HCT116 (cell line): ENCODE measurements around the gene IQSEC3. TPM values are rescaled to one million over a fixed set of nuclear protein-coding genes. Genes with fewer than 3 reads are reported as not detected.
"Not testable (repeated sequence)": the region's sequence is repeated elsewhere in the genome, so short reads cannot be mapped to it uniquely, and the experiment has no call there.

ENCODE experiments used
- ATAC-seq: fragments of 200-7000 bp; cut with Tn5 transposase; 2 replicates; pipeline ENCODE4 v1.9.1; 2020; ENCODE audit warnings: mild to moderate bottlenecking, moderate library complexity
- Bru-seq: library from RNA; stranded (reverse); fragments of 400-500 nt; gene quantifications from one replicate; lab custom pipeline; 2021; lab: Mats Ljungman, UMichigan
- BruChase-seq, 2 experiments: library from RNA; stranded (reverse); fragments of 400-500 nt; gene quantifications; one replicate each; lab custom pipeline; 2021; lab: Mats Ljungman, UMichigan
- BruUV-seq: library from RNA; stranded (reverse); fragments of 400-500 nt; replicated peaks from 2 replicates; lab custom pipeline; 2021; lab: Mats Ljungman, UMichigan
- CTCF ChIA-PET: fragments of 300-600 bp; sonication (Branson Sonifier 250); formaldehyde crosslinking; loops from one replicate; lab custom pipeline; 2021; ENCODE audit warnings: antibody characterized with exemption; lab: Charles Lee
- POLR2A ChIA-PET: fragments of 300-600, 350-600 bp; sonication (Branson Sonifier 250); formaldehyde crosslinking; loops from one replicate; lab custom pipeline; 2021; ENCODE audit warnings: antibody characterized with exemption; lab: Charles Lee
- RAD21 ChIA-PET, 2 experiments: fragments of 300-600 bp; sonication (Branson Sonifier 250); formaldehyde crosslinking; loops; one replicate each; lab custom pipeline; 2023; ENCODE audit warnings: low total read pairs in 2 of 2; ENCODE audit not compliant: uncharacterized antibody in 2 of 2, unreplicated experiment in 2 of 2, low non-redundant PET in 1 of 2; lab: Charles Lee
- DNase-seq: peaks from one replicate; pipeline ENCODE4 v3.0.0-alpha.2; 2010; ENCODE audit warnings: low read depth, low spot score
- H2AFZ ChIP-seq: fragments of 200-600 bp; shearing (Covaris generic), sonication (generic); 2 replicates; pipeline ENCODE4 v1.6.1; 2017; ENCODE audit warnings: low read depth, mixed run types, mixed read lengths, antibody characterized with exemption, low read length; ENCODE audit not compliant: poor library complexity, severe bottlenecking
- H3K27ac ChIP-seq: 2 replicates; pipeline ENCODE4 v1.5.1; 2012; ENCODE audit warnings: low read depth, low read length
- H3K27me3 ChIP-seq: fragments of 200-600 bp; sonication (generic); 2 replicates; pipeline ENCODE4 v1.6.1; 2016; ENCODE audit warnings: mixed run types, low read length, mixed read lengths; ENCODE audit not compliant: insufficient read depth
- H3K36me3 ChIP-seq, 2 experiments: fragments of 200-500 bp in 1 of 2; fragments of 200-600 bp in 1 of 2; sonication (Bioruptor generic) in 1 of 2; sonication (generic) in 1 of 2; 2 replicates each; pipeline versions ENCODE4 v1.5.1 to v1.6.1; 2014 to 2016; ENCODE audit warnings: low read length in 2 of 2, inconsistent platforms in 1 of 2, mixed read lengths in 1 of 2, mixed run types in 1 of 2; ENCODE audit not compliant: insufficient read depth in 2 of 2, control insufficient read depth in 1 of 2
- H3K4me1 ChIP-seq, 2 experiments: fragments of 200-600 bp in 1 of 2; sonication (generic) in 1 of 2; 2 replicates each; pipeline versions ENCODE4 v1.5.1 to v1.6.1; 2012 to 2017; ENCODE audit warnings: low read length in 2 of 2, inconsistent platforms in 1 of 2, mild to moderate bottlenecking in 1 of 2, mixed read lengths in 1 of 2, mixed run types in 1 of 2, moderate library complexity in 1 of 2; ENCODE audit not compliant: insufficient read depth in 2 of 2, control insufficient read depth in 1 of 2
- H3K4me2 ChIP-seq: fragments of 200-600 bp; sonication (generic); 2 replicates; pipeline ENCODE4 v1.6.1; 2017; ENCODE audit warnings: mixed run types, low read length, mixed read lengths
- H3K4me3 ChIP-seq, 2 experiments: fragments of 200-600 bp in 1 of 2; sonication (generic) in 1 of 2; replicated peaks in 1 of 2; 2 replicates each; pipeline ENCODE4 v1.5.1; 2011 to 2016; ENCODE audit warnings: low read length in 2 of 2, control low read depth in 1 of 2, low read depth in 1 of 2, mild to moderate bottlenecking in 1 of 2, mixed read lengths in 1 of 2, mixed run types in 1 of 2
- H3K79me2 ChIP-seq: fragments of 200-600 bp; sonication (generic); 2 replicates; pipeline ENCODE4 v1.6.1; 2017; ENCODE audit warnings: mild to moderate bottlenecking, mixed run types, low read length, moderate library complexity, mixed read lengths; ENCODE audit not compliant: insufficient read depth
- H3K9ac ChIP-seq: fragments of 200-600 bp; sonication (generic); 2 replicates; pipeline ENCODE4 v1.6.1; 2016; ENCODE audit warnings: low read length, mixed read lengths
- H3K9me2 ChIP-seq: fragments of 200-600 bp; sonication (generic), shearing (Covaris generic); 2 replicates; pipeline ENCODE4 v1.6.1; 2017; ENCODE audit warnings: mixed run types, mild to moderate bottlenecking, moderate library complexity; ENCODE audit not compliant: insufficient read depth
- H3K9me3 ChIP-seq, 2 experiments: fragments of 200-500 bp in 1 of 2; fragments of 200-600 bp in 1 of 2; sonication (Bioruptor generic) in 1 of 2; sonication (generic) in 1 of 2; 2 replicates each; pipeline ENCODE4 v1.6.1; 2014 to 2017; ENCODE audit warnings: low read length in 2 of 2, mixed read lengths in 2 of 2, inconsistent platforms in 1 of 2, low read depth in 1 of 2, mild to moderate bottlenecking in 1 of 2, mixed run types in 1 of 2, moderate library complexity in 1 of 2; ENCODE audit not compliant: control insufficient read depth in 1 of 2, insufficient read depth in 1 of 2
- H4K20me1 ChIP-seq: fragments of 200-600 bp; sonication (generic), shearing (Covaris generic); 2 replicates; pipeline ENCODE4 v1.6.1; 2017; ENCODE audit warnings: mixed run types, mild to moderate bottlenecking, moderate library complexity; ENCODE audit not compliant: insufficient read depth
- intact Hi-C: fragments of 100-400 bp; cut with micrococcal nuclease; formaldehyde crosslinking; loops from 2 replicates; pipeline ENCODE4 v1.10.0; 2022
- long read RNA-seq: library from polyadenylated mRNA; unstranded; transcript quantifications from one replicate; pipeline ENCODE4 v2.0.0, GENCODE V29; 2021; ENCODE audit not compliant: unreplicated experiment
- polyA plus RNA-seq: library from polyadenylated mRNA; unstranded; fragments of >200 nt; gene quantifications from 2 replicates; pipeline ENCODE4 v1.2.1, GENCODE V29; 2012; ENCODE audit warnings: missing spikeins
- total RNA-seq: library from RNA; stranded (reverse); gene quantifications from one replicate; pipeline ENCODE4 v1.2.1, GENCODE V29; 2021; ENCODE audit not compliant: unreplicated experiment

Gene IQSEC3
- total RNA-seq = not detected
- polyA plus RNA-seq = not detected in 2 replicates
- Bru-seq, nascent RNA = not detected
- BruChase-seq, experiment 1, labeled RNA remaining after a 6-hour chase = not detected
- not detected for BruChase-seq, experiment 2, labeled RNA remaining after a 2-hour chase
- long read RNA-seq = 0 reads

DNA sequence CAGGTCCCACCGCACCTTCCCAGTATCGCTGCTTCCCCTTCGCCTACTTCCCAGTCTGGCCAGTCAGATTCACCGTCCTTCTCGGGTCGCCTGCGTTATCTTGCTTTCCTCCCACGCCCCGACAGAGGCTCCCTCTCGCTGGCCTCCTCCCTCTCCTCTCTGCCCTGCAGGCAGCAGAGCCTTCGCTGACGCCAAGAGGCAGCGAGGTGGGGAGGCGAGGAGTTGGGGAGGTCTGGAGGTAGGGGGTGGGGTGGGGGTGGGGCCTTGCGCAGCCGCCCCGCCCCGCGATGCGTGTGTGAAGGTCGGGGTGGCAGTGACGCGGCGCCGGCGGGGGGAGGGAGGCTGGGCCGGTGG lies at the start of gene IQSEC3:
Gene IQSEC3, plus strand, starts transcription at position 340 of the 354 bp plus-strand sequence. CDS start 116 bp downstream, outside the sequence.
- intact Hi-C loops, H3K27ac ChIP-seq, CTCF ChIA-PET, H3K36me3 ChIP-seq, H3K4me1 ChIP-seq, H3K9ac ChIP-seq, H3K9me3 ChIP-seq, DNase-seq, H4K20me1 ChIP-seq, H2AFZ ChIP-seq, H3K9me2 ChIP-seq, H3K79me2 ChIP-seq, BruUV-seq, ATAC-seq, RAD21 ChIA-PET, POLR2A ChIA-PET, H3K4me3 ChIP-seq, H3K4me2 ChIP-seq: not testable (repeated sequence)
- peaks cover 23% of the 10 kb centered on the region; the same call in 1 of the 2 replicates for H3K27me3 ChIP-seq

GRCh38 chr12:17370-18340 lies 48.9 kb upstream of the IQSEC3 start:
- intact Hi-C loops, BruUV-seq, H3K79me2 ChIP-seq, CTCF ChIA-PET, ATAC-seq, RAD21 ChIA-PET, H3K4me2 ChIP-seq, H3K9ac ChIP-seq, H3K4me3 ChIP-seq, H4K20me1 ChIP-seq, H3K4me1 ChIP-seq, H3K27me3 ChIP-seq, H3K9me3 ChIP-seq, H2AFZ ChIP-seq, H3K9me2 ChIP-seq, H3K27ac ChIP-seq, DNase-seq, POLR2A ChIA-PET: not testable (repeated sequence)
- peaks cover 12 to 14% of the 10 kb centered on the region in 2 experiments; a peak in 2 of 4 replicates for H3K36me3 ChIP-seq

GRCh38 chr12:18821-19567 lies 47.6 kb upstream of the IQSEC3 start:
- H3K9me3 ChIP-seq, H3K27ac ChIP-seq, H3K4me1 ChIP-seq, H2AFZ ChIP-seq, BruUV-seq, RAD21 ChIA-PET, ATAC-seq, H3K79me2 ChIP-seq, H3K4me2 ChIP-seq, intact Hi-C loops, H4K20me1 ChIP-seq, H3K4me3 ChIP-seq, H3K9ac ChIP-seq, POLR2A ChIA-PET, H3K27me3 ChIP-seq, CTCF ChIA-PET, DNase-seq, H3K9me2 ChIP-seq: not testable (repeated sequence)
- peaks cover 12 to 14% of the 10 kb centered on the region in 2 experiments; a peak in 2 of 4 replicates for H3K36me3 ChIP-seq

- peaks cover 12 to 14% of the 10 kb centered on the region in 2 experiments; a peak in 2 of 4 replicates for H3K36me3 ChIP-seq
- ATAC-seq, BruUV-seq, H2AFZ ChIP-seq, H3K4me1 ChIP-seq, H4K20me1 ChIP-seq, H3K4me3 ChIP-seq, DNase-seq, H3K9me3 ChIP-seq, H3K9me2 ChIP-seq, intact Hi-C loops, CTCF ChIA-PET, POLR2A ChIA-PET, RAD21 ChIA-PET, H3K4me2 ChIP-seq, H3K9ac ChIP-seq, H3K27me3 ChIP-seq, H3K27ac ChIP-seq, H3K79me2 ChIP-seq: not testable (repeated sequence)
Measured at GRCh38 chr12:19906-20305, 46.7 kb upstream of the IQSEC3 start.
